ENCODE results near the gene RHAG. TPM values are rescaled to one million over a fixed set of nuclear protein-coding genes. Genes with fewer than 3 reads are reported as not detected.

RHAG gene
- total RNA-seq, 2 experiments from 2014 or later, result not detected

DNA sequence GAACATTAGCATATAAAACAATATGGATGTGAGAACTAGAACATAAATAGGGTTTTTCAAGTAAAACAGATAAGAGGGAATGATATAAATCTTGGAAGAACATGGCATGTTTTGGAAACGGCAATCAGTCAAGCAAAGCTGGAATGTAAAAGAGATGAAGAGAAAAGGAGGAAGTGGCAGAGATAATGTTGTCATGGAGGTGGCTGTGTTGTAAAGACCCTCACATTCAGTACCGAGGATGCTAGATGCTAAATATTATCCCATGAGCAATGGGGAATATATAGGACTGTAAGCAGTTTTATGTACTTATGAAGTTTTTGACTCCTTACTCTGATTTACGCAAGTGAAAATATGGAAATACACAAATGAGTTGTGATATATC lies 702 bp upstream of the RHAG start:
- intact Hi-C loops (cut with micrococcal nuclease), result no loop called here
- Mint-ChIP-seq H3K27ac (no peak overlapping the region), H3K9me3 (no peaks in the 10 kb centered on the region), H3K36me3 (ENCODE audit: low read depth) (no peaks in the 10 kb centered on the region), H3K4me3 (no peak overlapping the region), H3K27me3 (peaks cover 2% of the 10 kb centered on the region), H3K4me1 (ENCODE audit: low read depth) (no peaks in the 10 kb centered on the region)
- TF ChIP-seq, protein P1, sequence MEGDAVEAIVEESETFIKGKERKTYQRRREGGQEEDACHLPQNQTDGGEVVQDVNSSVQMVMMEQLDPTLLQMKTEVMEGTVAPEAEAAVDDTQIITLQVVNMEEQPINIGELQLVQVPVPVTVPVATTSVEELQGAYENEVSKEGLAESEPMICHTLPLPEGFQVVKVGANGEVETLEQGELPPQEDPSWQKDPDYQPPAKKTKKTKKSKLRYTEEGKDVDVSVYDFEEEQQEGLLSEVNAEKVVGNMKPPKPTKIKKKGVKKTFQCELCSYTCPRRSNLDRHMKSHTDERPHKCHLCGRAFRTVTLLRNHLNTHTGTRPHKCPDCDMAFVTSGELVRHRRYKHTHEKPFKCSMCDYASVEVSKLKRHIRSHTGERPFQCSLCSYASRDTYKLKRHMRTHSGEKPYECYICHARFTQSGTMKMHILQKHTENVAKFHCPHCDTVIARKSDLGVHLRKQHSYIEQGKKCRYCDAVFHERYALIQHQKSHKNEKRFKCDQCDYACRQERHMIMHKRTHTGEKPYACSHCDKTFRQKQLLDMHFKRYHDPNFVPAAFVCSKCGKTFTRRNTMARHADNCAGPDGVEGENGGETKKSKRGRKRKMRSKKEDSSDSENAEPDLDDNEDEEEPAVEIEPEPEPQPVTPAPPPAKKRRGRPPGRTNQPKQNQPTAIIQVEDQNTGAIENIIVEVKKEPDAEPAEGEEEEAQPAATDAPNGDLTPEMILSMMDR (IDR thresholded peaks at IDR 0.05), result no peak
- no peak for DNase-seq
- ChIA-PET CTCF (no interaction called here), POLR2A (no interaction called here)
- no peak for ATAC-seq

DNA sequence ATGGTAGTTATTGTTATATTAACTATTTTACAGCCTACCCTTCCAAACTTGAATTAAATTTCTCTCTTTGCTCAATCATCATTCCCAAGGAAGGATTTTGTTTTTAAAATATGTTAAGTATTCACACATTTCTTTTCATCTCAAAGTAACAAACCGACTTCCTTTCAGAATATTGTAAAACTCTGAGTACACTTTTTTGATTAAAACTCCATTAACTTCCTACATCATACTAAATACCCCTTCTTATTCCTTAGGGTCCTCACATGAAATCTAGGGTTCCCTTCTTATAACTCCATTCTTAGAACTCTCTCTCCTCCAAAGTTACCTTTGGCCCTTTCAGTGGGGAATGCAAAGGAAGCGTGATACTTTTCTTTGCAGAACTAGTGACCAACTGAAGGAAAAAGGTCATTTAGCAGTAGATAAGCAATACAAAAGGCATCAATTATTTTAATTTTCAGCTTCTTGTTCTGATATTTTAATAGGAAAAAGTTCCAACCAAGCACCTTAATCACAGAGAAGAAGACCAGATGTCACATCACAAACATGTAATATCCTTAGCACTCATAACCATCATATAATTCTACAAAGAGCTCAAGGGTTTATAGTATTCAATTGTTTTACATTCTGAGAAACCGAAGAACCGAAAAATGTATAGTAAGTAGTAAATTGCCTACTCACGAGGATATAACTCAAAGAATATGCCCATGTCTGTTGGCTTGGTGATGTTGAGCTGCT lies 494 bp downstream of the RHAG start:
- intact Hi-C loops (cut with micrococcal nuclease), result no loop called here
- no peak for ATAC-seq
- Mint-ChIP-seq H3K36me3 (ENCODE audit: low read depth) (no peaks in the 10 kb centered on the region), H3K4me1 (ENCODE audit: low read depth) (no peaks in the 10 kb centered on the region), H3K9me3 (no peaks in the 10 kb centered on the region), H3K4me3 (no peak overlapping the region), H3K27ac (no peak overlapping the region), H3K27me3 (peaks cover 2% of the 10 kb centered on the region)
- ChIA-PET CTCF (interaction anchor here (1.3 kb wide), 1 partner anchor 29 kb away, joined by 4 read pairs; no protein-coding TSS in a partner anchor), POLR2A (no interaction called here)
- DNase-seq, result no peak
- TF ChIP-seq, protein P1 (IDR thresholded peaks at IDR 0.05), result no peak

DNA sequence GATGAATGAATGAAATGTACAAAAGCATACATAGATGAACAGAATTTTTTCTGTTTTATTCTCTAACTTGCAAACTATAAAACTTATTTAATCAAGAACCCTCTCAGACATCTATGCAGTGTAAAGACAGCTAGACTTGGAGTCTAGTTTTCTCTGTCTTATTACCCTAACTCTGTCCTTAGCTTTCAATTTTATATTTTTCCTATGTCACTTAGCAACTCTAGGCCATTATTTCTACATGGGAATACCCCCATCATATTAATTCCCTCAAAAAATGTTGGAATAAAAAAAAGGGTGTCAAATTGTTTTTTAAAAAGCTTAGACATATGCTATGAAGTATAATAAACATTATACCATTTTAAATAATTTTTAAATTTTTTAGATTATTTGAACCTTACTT lies 1.2 kb downstream of the RHAG start:
- intact Hi-C loops (cut with micrococcal nuclease), result no loop called here
- H3K4me1 Mint-ChIP-seq (ENCODE audit: low read depth), result no peaks in the 10 kb centered on the region
- ChIA-PET POLR2A (no interaction called here), CTCF (interaction anchor here (1.3 kb wide), 1 partner anchor 29 kb away, joined by 4 read pairs; no protein-coding TSS in a partner anchor)
- peaks cover 2% of the 10 kb centered on the region for H3K27me3 Mint-ChIP-seq
- H3K9me3 Mint-ChIP-seq, result no peaks in the 10 kb centered on the region
- H3K4me3 Mint-ChIP-seq, result no peak overlapping the region
- TF ChIP-seq, protein P1 (IDR thresholded peaks at IDR 0.05), result no peak
- H3K27ac Mint-ChIP-seq, result no peak overlapping the region
- ATAC-seq (no peak), DNase-seq (no peak)
- H3K36me3 Mint-ChIP-seq (ENCODE audit: low read depth), result no peaks in the 10 kb centered on the region

DNA sequence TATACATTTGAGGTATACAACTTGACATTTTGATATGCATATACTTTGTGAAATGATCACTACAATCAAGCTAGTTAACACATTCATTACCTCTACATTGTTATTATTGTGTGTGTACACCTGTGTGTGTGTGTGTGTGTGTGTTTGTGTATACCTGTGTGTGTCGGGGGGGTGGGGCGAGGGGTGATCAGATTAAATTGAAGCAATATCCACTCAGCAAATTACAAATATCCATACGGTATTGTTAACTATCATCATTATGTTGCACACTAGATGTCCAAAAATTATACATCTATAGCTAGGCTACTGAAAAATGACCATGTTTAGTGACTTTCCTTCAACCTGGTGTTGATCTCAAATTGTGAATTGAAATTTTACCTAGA lies 1.8 kb downstream of the RHAG start:
- no peaks in the 10 kb centered on the region for H3K4me1 Mint-ChIP-seq (ENCODE audit: low read depth)
- H3K27ac Mint-ChIP-seq, result no peak overlapping the region
- no peak for DNase-seq
- no peaks in the 10 kb centered on the region for H3K9me3 Mint-ChIP-seq
- POLR2A ChIA-PET, result no interaction called here
- CTCF ChIA-PET, result no interaction called here
- peaks cover 2% of the 10 kb centered on the region for H3K27me3 Mint-ChIP-seq
- H3K4me3 Mint-ChIP-seq, result no peak overlapping the region
- no peaks in the 10 kb centered on the region for H3K36me3 Mint-ChIP-seq (ENCODE audit: low read depth)
- TF ChIP-seq, protein P1 (IDR thresholded peaks at IDR 0.05), result no peak
- no peak for ATAC-seq
- intact Hi-C loops (cut with micrococcal nuclease), result no loop called here

DNA sequence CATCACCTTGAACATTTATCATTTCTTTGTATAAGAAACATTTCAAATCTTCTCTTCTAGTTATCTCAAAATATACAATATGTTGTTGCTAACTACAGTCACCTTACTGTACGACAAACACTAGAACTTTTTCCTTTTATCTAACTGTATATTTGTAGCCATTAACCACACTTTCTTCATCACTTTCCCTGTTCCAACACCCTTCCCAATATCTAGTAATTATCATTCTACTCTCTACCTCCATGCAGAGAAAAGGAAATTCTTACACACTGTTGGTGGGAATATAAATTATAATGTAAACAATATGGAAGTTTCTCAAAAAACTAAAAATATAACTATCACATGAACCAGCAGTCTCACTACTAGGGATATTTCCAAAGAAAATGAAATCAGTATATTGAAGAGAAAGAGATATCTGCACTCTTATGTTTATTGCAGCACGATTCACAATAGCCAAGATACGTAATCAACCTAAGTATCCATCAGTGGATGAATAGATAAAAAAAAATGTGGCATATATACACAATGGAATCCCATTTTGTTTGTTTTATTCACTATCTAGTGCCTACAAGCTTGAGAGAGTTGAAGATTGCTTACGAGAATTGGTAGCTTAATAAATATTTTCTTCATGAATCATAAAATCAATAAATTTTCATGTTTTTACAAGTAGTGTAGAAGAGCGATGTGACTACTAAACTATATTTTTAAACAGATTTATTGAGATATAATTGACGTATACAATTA lies 2.4 kb downstream of the RHAG start:
- DNase-seq (no peak), ATAC-seq (no peak)
- ChIA-PET CTCF (no interaction called here), POLR2A (no interaction called here)
- intact Hi-C loops (cut with micrococcal nuclease), result no loop called here
- Mint-ChIP-seq H3K27ac (no peak overlapping the region), H3K4me3 (no peak overlapping the region), H3K9me3 (no peaks in the 10 kb centered on the region), H3K27me3 (peaks cover 2% of the 10 kb centered on the region), H3K36me3 (ENCODE audit: low read depth) (no peaks in the 10 kb centered on the region), H3K4me1 (ENCODE audit: low read depth) (no peaks in the 10 kb centered on the region)
- TF ChIP-seq, protein P1 (IDR thresholded peaks at IDR 0.05), result no peak
